HepG2 (cell line): ENCODE measurements around the gene GGA3. TPM values are rescaled to one million over a fixed set of nuclear protein-coding genes. Genes with fewer than 3 reads are reported as not detected.

Experiments used
- ATAC-seq: fragments of 200-7000 bp; cut with Tn5 transposase; 3 replicates; pipeline ENCODE4 v1.9.1; 2020; ENCODE audit warnings: mild to moderate bottlenecking, moderate library complexity
- BruUV-seq: library from RNA; stranded (reverse); fragments of 400-500 nt; replicated peaks from 2 replicates; lab custom pipeline; 2021; lab: Mats Ljungman, UMichigan
- CTCF ChIA-PET: fragments of 300-600 bp; formaldehyde crosslinking; extraction: SDS; loops from one replicate; lab custom pipeline; 2021; ENCODE audit warnings: low total read pairs, inconsistent platforms, low intra/inter-chr PET ratio; lab: Yijun Ruan, JAX
- POLR2A ChIA-PET: fragments of 350-600 bp; sonication (Branson Sonifier 250); formaldehyde crosslinking; loops from one replicate; lab custom pipeline; 2020; ENCODE audit warnings: antibody characterized with exemption, inconsistent platforms; lab: Yijun Ruan, JAX
- DNase-seq: peaks from one replicate; pipeline ENCODE4 v3.0.0-alpha.2; 2015; ENCODE audit warnings: low spot score
- FAIRE-seq: peaks from 3 replicates; lab custom pipeline; 2011; peaks lifted over from hg19 to GRCh38; lab: Jason Lieb, UNC
- H2AFZ ChIP-seq: one replicate; pipeline ENCODE4 v1.6.1; 2011; ENCODE audit warnings: low read length, inconsistent platforms
- H3K27ac ChIP-seq: fragments of 300-600 bp; 3 replicates; pipeline ENCODE4 v1.8.0; 2011; ENCODE audit warnings: mixed run types, mild to moderate bottlenecking, mixed read lengths, low read length, inconsistent platforms; ENCODE audit not compliant: insufficient read depth; ENCODE audit errors: extremely low read length
- H3K27me3 ChIP-seq, 2 experiments: fragments of 200-600 bp in 1 of 2; 2 replicates in 1 of 2; 3 replicates in 1 of 2; pipeline versions ENCODE4 v1.6.0 to v1.8.0; 2011; ENCODE audit warnings: low read length in 2 of 2, mild to moderate bottlenecking in 2 of 2, moderate library complexity in 2 of 2, inconsistent platforms in 1 of 2; ENCODE audit not compliant: insufficient read depth in 2 of 2, control insufficient read depth in 1 of 2
- H3K36me3 ChIP-seq, 2 experiments: fragments of 200-600 bp in 1 of 2; replicated peaks in 1 of 2; 2 replicates in 1 of 2; 3 replicates in 1 of 2; pipeline versions ENCODE4 v1.5.1 to v1.8.0; 2011; ENCODE audit warnings: low read length in 2 of 2, inconsistent platforms in 1 of 2; ENCODE audit not compliant: insufficient read depth in 2 of 2, control insufficient read depth in 1 of 2
- H3K4me1 ChIP-seq: 2 replicates; pipeline ENCODE4 v1.5.1; 2012; ENCODE audit warnings: low read length, inconsistent platforms; ENCODE audit not compliant: insufficient read depth
- H3K4me2 ChIP-seq: 2 replicates; pipeline ENCODE4 v1.6.0; 2011; ENCODE audit warnings: low read depth, low read length, inconsistent platforms
- H3K4me3 ChIP-seq, 3 experiments: fragments of 200-600 bp in 1 of 3; sonication (generic), shearing (Covaris generic) in 1 of 3; replicated peaks in 1 of 3; 2 replicates each; pipeline ENCODE4 v1.5.1; 2011 to 2016; ENCODE audit warnings: low read length in 3 of 3, inconsistent platforms in 2 of 3, low read depth in 2 of 3, mild to moderate bottlenecking in 2 of 3, control low read depth in 1 of 3, mixed read lengths in 1 of 3; ENCODE audit not compliant: insufficient read depth in 1 of 3
- H3K79me2 ChIP-seq: one replicate; pipeline ENCODE4 v1.6.1; 2011; ENCODE audit warnings: low read length, inconsistent platforms; ENCODE audit not compliant: insufficient read depth
- H3K9ac ChIP-seq: 2 replicates; pipeline ENCODE4 v1.6.0; 2011; ENCODE audit warnings: mild to moderate bottlenecking, low read depth, low read length, inconsistent platforms; ENCODE audit not compliant: insufficient read depth
- H3K9me3 ChIP-seq: 2 replicates; pipeline ENCODE4 v1.5.1; 2012; ENCODE audit warnings: mild to moderate bottlenecking, low read length
- H4K20me1 ChIP-seq: 2 replicates; pipeline ENCODE4 v1.6.0; 2011; ENCODE audit warnings: inconsistent platforms, mild to moderate bottlenecking, low read length, moderate library complexity; ENCODE audit not compliant: insufficient read depth
- DMAP1 ChIP-seq: IDR thresholded peaks from 2 replicates; pipeline ENCODE4 v1.6.1; 2016
- KLF6 ChIP-seq: IDR thresholded peaks from 2 replicates; pipeline ENCODE4 v1.8.0; 2016; ENCODE audit warnings: missing biosample characterization, missing genetic modification reagents
- KMT2A ChIP-seq: sonication (generic); formaldehyde crosslinking; IDR thresholded peaks from 2 replicates; pipeline ENCODE4 v1.4.0; 2020; ENCODE audit warnings: missing genetic modification reagents
- MYC ChIP-seq: sonication (generic); formaldehyde crosslinking; IDR thresholded peaks from 2 replicates; pipeline ENCODE4 v1.9.0; 2021; ENCODE audit warnings: missing genetic modification reagents, borderline replicate concordance
- PPARG ChIP-seq: conservative IDR thresholded peaks from 2 replicates; pipeline ENCODE4 v1.6.1; 2016; ENCODE audit warnings: missing biosample characterization, missing genetic modification reagents
- RAD51 ChIP-seq: fragments of 450-650 bp; IDR thresholded peaks from 2 replicates; pipeline ENCODE4 v1.6.1; 2016; ENCODE audit warnings: borderline replicate concordance
- RXRB ChIP-seq: IDR thresholded peaks from 2 replicates; pipeline ENCODE4 v1.6.1; 2016; ENCODE audit warnings: borderline replicate concordance, missing genetic modification reagents, missing compliant biosample characterization
- ZNF354B ChIP-seq: sonication (generic); formaldehyde crosslinking; IDR thresholded peaks from 2 replicates; pipeline ENCODE4 v1.8.0; 2022; ENCODE audit warnings: mild to moderate bottlenecking, missing genetic modification reagents
- ZNF564 ChIP-seq: sonication (generic); formaldehyde crosslinking; IDR thresholded peaks from 2 replicates; pipeline ENCODE4 v1.8.1; 2023; ENCODE audit warnings: mild to moderate bottlenecking, missing genetic modification reagents
- ZNF670 ChIP-seq: sonication (generic); formaldehyde crosslinking; IDR thresholded peaks from 2 replicates; pipeline ENCODE4 v1.8.0; 2022; ENCODE audit warnings: mild to moderate bottlenecking, missing genetic modification reagents, borderline replicate concordance
- WGBS: methylation state at CpG from one replicate; pipeline ENCODE4 v1.1.6; 2017; ENCODE audit warnings: low lambda C conversion rate; 5-methylcytosine and 5-hydroxymethylcytosine counted together
- in situ Hi-C: cut with HindIII; loops from 2 replicates; pipeline ENCODE4 v1.10.0; 2017; ENCODE audit warnings: low pct_unique_long_range_greater_than_20kb; ENCODE audit not compliant: extremely low pct_ligation_motif_present
- intact Hi-C: fragments of 100-400 bp; cut with micrococcal nuclease; formaldehyde crosslinking; loops from one replicate; pipeline ENCODE4 v1.10.0; 2022; ENCODE audit not compliant: unreplicated experiment
- polyA plus RNA-seq, 8 experiments: library from polyadenylated mRNA; depleted of rRNA in 3 of 8; stranded (reverse) in 7 of 8; unstranded in 1 of 8; fragments of >200 nt; fragmentation: Illumina TruSeq in 4 of 8; extraction: Trizol in 4 of 8; gene quantifications; 2 replicates each; pipeline versions ENCODE4 v1.2.1 to v1.2.3, GENCODE V29; 2011 to 2016; ENCODE audit warnings: low read depth in 4 of 8, missing spikeins in 1 of 8, mixed read lengths in 1 of 8; ENCODE audit not compliant: insufficient read depth in 1 of 8
- total RNA-seq, 5 experiments: library from RNA; depleted of rRNA; stranded (reverse); fragments of >200 nt; fragmentation: Illumina TruSeq; extraction: Trizol; gene quantifications; 2 replicates each; pipeline ENCODE4 v1.2.3, GENCODE V29; 2016; ENCODE audit warnings: low read depth in 1 of 5
- TF ChIP-seq, protein P1 (sequence below): sonication (generic); formaldehyde crosslinking; IDR thresholded peaks from 2 replicates; pipeline ENCODE4 v1.5.0; 2020; ENCODE audit warnings: mild to moderate bottlenecking, missing genetic modification reagents, borderline replicate concordance
- TF ChIP-seq, protein P2 (sequence below): sonication (generic); formaldehyde crosslinking; IDR thresholded peaks from 2 replicates; pipeline ENCODE4 v1.4.0; 2020; ENCODE audit warnings: missing genetic modification reagents, borderline replicate concordance
- TF ChIP-seq, protein P3 (sequence below): sonication (generic); formaldehyde crosslinking; IDR thresholded peaks from 2 replicates; pipeline ENCODE4 v1.5.0; 2020; ENCODE audit warnings: mild to moderate bottlenecking, missing genetic modification reagents

The GGA3 gene
- total and polyA plus RNA-seq, 2 of the 13 experiments (the other 11 are each of a cell fraction or from before 2014, with no cell fraction given) = 28.4 to 43.7 TPM

DNA sequence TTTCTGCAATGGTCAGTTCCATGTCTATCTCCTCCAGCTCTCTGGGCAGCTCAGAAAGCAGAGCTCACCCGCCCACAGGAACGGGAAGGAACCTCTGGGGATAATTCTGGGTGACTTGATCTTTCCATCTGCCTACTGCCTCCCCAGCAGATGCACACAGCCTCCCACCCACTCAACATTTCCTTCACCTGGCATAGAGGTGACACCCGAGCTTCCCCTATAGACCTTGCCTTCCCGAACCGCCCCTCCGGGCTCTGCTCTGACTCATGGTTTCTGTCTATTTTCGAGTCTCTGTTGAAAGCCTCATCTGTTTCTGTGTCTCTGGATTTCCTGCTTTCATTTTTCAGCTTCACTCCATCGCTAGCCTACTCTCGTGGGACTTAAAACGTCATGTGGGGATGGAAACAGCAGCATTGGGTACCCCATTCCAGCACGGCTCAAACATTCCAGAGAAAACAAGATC, 11.4 kb downstream of the GGA3 start:
- H2AFZ ChIP-seq = no peak overlapping the region
- FAIRE-seq (no peak), ATAC-seq (no peak), DNase-seq (no peak)
- H3K9me3 ChIP-seq = no peaks in the 10 kb centered on the region
- ChIA-PET POLR2A (interaction anchor here (1.0 to 3.5 kb wide), 2 partner anchors 8 to 12 kb away, joined by 3 to 12 read pairs; partner anchors contain the start of genes GGA3 and MRPS7), CTCF (no interaction called here)
- WGBS = 92% methylated on average over 11 of the region's 11 CpGs
- H3K79me2 ChIP-seq = peaks cover 37% of the 10 kb centered on the region
- H3K27me3 ChIP-seq = no peaks in the 10 kb centered on the region
- peaks cover 19 to 28% of the 10 kb centered on the region in 2 experiments for H3K36me3 ChIP-seq
- H3K9ac ChIP-seq = no peak overlapping the region
- no peaks in the 10 kb centered on the region for H4K20me1 ChIP-seq
- H3K4me1 ChIP-seq = peaks cover 25% of the 10 kb centered on the region
- H3K4me2 ChIP-seq = no peak overlapping the region
- intact Hi-C loops (no loop called here), in situ Hi-C loops (no loop called here)
- H3K27ac ChIP-seq = no peak overlapping the region
- no peak overlapping the region for H3K4me3 ChIP-seq
- no TSS peak for BruUV-seq
- no peak for TF ChIP-seq ZNF354B (CRISPR knock-in tag)
- TF ChIP-seq, protein P1, sequence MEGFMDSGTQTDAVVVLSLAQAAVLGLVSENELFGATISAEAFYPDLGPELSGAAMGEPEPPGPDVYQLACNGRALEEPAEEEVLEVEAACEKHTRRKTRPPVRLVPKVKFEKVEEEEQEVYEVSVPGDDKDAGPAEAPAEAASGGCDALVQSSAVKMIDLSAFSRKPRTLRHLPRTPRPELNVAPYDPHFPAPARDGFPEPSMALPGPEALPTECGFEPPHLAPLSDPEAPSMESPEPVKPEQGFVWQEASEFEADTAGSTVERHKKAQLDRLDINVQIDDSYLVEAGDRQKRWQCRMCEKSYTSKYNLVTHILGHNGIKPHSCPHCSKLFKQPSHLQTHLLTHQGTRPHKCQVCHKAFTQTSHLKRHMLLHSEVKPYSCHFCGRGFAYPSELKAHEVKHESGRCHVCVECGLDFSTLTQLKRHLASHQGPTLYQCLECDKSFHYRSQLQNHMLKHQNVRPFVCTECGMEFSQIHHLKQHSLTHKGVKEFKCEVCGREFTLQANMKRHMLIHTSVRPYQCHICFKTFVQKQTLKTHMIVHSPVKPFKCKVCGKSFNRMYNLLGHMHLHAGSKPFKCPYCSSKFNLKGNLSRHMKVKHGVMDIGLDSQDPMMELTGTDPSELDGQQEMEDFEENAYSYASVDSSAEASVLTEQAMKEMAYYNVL (CRISPR knock-in tag) = no peak
- TF ChIP-seq, protein P2, sequence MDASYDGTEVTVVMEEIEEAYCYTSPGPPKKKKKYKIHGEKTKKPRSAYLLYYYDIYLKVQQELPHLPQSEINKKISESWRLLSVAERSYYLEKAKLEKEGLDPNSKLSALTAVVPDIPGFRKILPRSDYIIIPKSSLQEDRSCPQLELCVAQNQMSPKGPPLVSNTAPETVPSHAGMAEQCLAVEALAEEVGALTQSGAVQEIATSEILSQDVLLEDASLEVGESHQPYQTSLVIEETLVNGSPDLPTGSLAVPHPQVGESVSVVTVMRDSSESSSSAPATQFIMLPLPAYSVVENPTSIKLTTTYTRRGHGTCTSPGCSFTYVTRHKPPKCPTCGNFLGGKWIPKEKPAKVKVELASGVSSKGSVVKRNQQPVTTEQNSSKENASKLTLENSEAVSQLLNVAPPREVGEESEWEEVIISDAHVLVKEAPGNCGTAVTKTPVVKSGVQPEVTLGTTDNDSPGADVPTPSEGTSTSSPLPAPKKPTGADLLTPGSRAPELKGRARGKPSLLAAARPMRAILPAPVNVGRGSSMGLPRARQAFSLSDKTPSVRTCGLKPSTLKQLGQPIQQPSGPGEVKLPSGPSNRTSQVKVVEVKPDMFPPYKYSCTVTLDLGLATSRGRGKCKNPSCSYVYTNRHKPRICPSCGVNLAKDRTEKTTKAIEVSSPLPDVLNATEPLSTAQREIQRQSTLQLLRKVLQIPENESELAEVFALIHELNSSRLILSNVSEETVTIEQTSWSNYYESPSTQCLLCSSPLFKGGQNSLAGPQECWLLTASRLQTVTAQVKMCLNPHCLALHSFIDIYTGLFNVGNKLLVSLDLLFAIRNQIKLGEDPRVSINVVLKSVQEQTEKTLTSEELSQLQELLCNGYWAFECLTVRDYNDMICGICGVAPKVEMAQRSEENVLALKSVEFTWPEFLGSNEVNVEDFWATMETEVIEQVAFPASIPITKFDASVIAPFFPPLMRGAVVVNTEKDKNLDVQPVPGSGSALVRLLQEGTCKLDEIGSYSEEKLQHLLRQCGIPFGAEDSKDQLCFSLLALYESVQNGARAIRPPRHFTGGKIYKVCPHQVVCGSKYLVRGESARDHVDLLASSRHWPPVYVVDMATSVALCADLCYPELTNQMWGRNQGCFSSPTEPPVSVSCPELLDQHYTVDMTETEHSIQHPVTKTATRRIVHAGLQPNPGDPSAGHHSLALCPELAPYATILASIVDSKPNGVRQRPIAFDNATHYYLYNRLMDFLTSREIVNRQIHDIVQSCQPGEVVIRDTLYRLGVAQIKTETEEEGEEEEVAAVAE = no peak
- TF ChIP-seq ZNF670 (CRISPR knock-in tag) = no peak
- no peak for TF ChIP-seq KLF6
- TF ChIP-seq PPARG = no peak
- TF ChIP-seq RXRB (CRISPR knock-in tag) = no peak
- TF ChIP-seq RAD51 = no peak
- TF ChIP-seq ZNF564 (CRISPR knock-in tag) = no peak
- no peak for TF ChIP-seq KMT2A (CRISPR knock-in tag)
- TF ChIP-seq, protein P3, sequence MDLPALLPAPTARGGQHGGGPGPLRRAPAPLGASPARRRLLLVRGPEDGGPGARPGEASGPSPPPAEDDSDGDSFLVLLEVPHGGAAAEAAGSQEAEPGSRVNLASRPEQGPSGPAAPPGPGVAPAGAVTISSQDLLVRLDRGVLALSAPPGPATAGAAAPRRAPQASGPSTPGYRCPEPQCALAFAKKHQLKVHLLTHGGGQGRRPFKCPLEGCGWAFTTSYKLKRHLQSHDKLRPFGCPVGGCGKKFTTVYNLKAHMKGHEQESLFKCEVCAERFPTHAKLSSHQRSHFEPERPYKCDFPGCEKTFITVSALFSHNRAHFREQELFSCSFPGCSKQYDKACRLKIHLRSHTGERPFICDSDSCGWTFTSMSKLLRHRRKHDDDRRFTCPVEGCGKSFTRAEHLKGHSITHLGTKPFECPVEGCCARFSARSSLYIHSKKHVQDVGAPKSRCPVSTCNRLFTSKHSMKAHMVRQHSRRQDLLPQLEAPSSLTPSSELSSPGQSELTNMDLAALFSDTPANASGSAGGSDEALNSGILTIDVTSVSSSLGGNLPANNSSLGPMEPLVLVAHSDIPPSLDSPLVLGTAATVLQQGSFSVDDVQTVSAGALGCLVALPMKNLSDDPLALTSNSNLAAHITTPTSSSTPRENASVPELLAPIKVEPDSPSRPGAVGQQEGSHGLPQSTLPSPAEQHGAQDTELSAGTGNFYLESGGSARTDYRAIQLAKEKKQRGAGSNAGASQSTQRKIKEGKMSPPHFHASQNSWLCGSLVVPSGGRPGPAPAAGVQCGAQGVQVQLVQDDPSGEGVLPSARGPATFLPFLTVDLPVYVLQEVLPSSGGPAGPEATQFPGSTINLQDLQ (CRISPR knock-in tag) = no peak
- TF ChIP-seq MYC (CRISPR knock-in tag) = no peak
- TF ChIP-seq DMAP1 (CRISPR knock-in tag) = no peak
